ENCODE data around the gene GPR148.

GPR148 gene

DNA sequence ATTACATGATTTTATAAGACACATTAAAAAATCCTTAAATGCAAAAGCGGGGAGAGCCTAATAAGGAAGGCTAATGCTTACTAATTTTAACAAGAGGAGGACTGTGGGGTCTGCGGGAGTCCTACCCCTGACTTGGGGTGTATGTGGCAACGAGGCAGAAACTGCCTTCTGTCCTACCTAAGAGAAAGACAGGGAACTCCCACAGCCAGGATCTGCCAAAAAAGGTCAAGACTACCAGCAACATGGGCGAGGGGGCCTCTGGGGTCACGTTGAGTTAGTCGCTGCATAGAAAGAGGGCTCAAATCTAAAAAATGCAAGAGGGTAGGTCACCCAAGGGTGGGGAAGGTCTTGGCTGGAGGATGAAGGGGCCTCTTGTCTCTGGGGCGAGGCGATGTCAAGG lies 25.9 kb downstream of the GPR148 start:
- no peak for DNase-seq

DNA sequence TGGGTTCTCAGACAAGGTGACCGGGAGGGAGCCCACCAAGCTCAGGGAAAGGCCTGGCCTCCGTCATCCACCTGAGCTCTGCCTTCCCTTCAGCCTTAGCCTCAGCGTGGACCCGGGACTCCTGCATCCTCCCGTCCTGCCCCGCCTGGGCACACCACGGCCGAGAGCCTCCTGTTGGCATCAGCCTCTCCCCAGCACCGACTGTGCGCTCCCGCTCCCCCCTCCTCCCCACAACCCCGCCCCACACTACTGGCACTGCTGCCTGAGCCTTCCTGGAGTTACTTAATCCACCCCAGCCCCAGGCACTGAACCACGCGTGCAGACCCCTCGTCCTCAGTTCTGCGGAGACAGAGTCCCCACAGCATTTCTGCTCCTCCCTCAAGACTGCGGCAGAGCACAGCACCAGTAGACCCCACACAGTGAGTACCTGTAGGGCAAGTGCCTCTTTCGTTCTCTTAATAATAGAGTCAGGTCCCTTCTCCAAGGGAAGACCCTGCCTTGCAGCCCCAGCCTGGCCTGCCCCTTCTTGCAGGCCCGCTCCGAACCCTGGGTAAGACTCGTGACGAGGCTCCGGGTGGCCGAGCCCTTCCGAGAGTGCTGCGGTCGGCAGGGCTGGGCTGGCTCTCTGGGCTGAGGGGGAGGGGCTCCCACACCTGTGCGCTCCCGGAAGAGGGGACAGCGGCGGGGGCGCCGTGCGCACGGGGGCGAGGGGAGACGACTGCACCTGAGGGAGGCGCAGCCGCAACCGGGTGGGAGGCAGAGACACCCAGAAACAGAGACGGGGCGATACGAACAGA lies 26.6 kb downstream of the GPR148 start, which contains the start of gene AMER3:
Gene AMER3 (plus strand): TSS at position 285 of the 797 bp plus-strand sequence. CDS start 6,533 bp downstream, outside the sequence.
- peak; percentile 50 for DNase-seq

DNA sequence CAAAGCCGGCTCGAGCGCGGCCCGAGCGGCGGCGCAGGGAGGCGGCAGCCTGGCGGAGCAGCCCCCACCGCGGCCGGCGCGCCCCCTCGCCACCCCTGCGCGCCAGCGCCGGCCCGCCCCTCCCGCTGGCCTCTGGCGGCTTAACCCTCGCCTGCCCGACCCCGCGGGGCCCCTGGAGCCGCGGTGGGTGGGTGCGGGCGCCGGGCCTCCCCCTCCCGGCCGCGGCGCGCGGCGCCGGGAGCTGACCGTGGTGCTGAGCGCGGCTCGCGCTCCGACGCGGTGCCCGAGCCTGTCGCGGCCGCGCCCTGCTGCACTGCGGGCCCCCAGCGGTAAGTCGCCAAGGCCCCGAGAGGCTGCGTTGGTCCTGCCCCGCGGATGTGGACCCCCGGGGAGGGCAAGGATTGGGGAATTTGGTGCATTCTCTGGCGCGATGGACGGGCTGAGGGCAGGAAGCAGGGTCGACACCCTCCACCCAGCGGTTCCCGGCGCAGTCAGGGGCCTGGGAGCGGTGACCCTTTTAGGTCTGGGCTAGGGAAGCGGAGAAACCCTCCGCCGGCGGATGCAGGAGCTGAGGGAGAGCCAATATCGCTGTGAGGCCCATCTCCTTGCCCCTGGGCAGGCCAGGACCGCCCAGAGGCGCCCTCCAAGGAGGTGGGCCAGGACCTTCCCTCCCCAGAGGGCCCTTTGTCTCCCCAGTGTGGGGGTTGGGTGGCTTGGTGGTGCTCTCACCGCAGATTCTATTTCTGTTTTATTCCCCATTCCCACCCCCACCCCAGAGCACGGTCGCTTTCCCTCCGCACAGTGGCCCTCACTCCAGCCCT lies 27.4 kb downstream of the GPR148 start:
- peak; percentile 44 for DNase-seq

DNA sequence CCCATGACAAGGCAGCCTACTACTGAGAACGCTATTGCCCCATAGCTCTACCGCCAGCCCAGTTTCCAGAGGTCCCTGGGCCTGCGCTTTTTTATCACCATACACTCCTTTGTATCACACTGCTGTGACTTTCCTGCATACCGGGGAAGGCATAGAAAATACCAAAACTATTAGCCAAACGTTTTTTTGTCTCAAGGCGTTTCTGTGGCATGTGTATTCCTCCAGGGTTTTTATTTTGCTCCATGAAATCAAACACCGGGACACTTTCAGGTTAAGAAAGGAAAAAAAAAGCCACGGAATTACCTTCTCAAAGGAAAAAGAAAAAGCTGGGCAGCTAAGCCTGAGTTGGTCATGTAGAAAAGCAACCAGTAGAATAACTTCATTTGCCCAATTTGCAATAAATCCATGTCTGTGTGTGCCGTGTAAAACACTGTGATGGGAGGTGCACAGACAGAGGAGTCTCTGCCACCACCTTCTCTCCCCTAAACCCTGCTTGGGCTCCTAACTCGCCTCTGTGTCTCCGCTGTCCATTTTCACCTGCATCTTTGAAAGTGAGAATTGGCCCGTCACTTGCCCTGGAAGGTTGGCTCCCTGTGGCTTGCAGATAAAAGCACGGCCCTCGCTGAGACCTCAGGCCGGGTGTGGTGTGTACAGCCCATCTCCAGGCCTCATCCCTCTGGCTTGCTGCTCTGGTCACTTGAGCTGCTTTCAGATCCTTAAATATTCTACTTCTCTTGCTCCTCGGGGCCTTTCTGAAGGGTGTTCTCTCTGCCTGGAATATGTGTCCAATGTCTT lies 28.2 kb downstream of the GPR148 start:
- DNase-seq, result no peak

DNA sequence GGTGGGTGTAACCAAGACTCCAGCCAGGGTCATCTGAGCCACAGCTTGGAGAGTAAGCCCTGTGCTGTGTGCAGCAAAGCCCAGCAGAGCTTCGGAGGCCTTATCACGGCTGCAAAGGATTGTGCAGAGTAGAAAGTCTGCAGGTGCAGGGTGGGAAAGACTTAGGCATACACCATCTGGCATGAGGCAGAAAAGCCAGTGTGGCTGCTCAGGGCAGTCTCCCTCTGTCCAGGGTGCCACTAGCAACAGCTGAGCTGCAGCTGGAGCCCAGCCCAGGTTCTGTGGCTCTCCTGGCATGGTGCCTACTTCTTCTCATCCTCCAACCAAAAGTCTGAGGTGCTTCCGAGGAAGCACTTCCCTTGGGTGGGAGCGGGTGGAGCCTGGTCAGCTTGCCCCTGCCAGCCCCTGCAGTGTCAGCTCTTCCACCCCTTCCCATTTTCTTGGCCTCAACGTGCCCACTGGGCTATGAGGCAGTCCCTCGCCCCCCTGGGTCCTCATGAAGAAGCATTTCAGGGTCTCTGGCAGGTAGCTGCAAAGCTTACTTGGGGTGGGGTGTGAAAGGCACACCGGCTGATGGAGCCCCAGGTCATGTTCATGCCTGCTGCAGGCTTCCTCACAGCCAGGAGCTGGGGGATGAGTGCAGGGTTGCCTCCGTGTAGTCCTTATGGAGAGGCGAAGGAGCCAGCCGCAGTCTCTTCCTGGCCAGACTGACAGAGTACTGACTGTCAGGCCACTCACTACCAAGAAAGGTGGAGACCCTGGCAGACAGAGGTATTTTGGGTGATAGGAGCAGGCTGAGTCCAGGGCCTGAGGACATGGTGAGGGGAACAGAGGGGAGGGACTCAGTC lies 31.3 kb downstream of the GPR148 start:
- DNase-seq, result peak; percentile 61

DNA sequence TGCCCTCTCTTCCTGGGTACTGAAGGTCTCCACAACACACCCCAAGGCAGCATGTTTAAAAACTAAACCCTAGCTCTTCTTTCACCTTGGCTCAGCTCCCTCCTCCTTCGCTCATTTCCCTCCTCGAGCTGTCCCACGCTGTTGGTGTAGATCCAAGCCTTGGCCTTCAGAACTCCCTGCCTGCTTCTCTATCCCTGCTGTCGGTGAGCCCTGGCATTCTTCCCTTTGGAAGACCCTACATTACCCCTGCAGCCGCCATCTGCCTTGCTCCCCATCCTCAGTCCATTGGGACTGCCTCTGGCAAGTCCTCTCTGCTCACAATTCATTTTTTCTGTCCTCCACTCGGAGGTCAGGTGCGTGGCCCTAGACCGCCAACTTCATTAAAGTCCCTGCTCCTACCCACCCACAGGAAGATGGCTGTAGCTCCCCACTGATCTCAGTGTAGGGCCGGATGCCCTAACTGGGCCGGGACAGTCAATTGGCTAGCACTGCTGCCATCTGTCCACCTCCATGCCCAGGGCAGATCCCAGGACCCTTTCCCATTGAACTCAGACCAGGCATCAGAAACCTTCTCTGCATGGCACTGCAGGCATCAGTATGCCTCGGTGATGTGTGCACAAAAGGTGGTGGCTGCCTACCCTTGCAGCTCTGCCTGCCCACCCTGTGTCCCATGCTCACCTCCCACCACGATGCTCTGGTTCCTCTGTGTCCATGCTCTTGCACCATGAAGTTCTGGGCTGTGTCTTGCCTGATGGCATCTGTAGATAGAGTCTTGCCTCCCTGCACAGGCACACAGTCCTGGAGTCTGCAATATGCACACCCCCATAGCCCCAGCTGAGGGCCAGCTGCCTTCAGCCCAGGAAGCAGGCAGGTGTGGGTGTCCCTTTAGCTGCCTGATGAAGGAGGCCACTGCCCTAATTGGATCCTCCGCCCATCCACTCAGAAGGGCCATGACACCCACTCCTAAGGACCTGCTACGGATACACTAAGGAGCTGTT lies 32.2 kb downstream of the GPR148 start:
- no peak for DNase-seq

DNA sequence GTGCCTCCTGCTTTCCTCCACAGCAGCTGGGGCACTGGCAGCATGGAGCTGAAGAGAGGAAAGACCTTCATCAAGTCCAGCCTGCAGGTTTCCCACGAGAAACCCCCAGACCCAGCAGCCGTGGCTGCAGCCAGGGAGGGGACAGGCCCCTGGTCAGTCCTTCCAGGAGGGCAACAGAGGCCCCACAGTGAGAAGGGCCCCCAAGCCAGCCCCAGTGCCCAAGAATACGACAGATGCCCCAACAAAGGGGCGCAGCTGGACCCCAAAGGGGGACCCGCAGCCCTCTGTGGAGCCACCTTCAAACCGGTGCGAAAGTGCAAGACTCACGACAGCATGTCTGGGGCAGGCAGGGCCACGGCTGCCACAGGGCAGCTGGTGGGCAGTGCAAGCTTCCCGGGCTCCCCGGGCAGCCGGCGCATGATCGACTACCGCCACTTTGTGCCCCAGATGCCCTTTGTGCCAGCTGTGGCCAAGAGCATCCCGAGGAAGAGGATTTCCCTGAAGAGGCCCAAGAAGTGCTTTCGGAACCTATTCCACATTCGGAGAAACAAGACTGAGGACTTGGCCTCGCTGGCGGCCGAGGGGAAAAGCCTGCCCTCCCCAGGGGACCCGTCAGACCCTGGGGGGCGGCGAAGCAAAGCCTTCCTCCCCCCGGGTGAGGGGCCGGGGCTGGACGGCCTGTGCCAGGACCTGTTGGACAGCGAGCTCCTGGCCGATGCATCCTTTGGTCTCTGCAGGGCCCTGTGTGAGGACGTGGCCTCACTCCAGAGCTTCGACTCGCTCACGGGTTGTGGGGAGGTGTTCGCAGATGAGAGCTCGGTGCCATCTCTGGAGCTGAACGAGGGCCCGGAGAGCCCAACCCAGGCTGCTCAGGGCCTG lies 33.4 kb downstream of the GPR148 start:
- DNase-seq, result no peak

DNA sequence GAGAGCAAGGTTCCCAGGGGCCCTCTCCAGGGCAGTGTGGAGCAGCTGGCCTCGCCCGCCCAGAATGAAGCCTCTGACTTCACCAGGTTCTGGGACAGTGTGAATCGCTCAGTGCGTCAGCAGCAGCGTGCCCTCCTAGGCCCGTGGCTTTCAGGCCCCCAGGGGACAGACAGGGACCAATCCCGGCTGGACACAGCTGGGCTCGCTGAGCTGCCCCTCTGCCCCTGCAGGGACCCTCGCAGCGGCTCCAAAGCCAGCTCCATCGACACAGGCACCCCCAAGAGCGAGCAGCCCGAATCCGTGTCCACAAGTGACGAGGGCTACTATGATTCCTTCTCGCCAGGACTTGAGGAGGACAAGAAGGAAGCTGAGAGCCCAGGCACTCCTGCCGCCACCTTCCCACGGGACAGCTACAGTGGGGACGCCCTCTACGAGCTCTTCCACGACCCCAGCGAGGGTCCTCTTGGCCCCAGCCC lies 34.1 kb downstream of the GPR148 start:
- no peak for DNase-seq

DNA sequence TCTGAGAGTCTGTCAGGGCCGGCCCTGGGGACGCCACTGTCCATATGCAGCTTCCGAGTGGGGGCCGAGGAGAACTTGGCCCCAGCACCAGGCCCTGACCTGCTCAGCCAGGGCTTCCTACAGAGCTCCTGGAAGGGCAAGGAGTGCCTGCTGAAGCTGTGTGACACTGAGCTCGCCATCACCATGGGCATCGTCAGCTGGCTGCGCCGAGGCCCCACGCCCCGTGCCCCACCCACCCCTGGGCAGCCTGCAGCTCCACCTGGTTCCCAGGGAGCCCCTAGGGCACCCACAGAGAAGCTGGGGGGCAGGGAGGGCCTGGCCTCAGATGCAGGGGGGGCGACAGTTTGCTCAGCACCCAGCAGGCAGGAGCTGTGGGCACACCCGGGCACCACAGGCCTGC lies 34.5 kb downstream of the GPR148 start:
- no peak for DNase-seq

DNA sequence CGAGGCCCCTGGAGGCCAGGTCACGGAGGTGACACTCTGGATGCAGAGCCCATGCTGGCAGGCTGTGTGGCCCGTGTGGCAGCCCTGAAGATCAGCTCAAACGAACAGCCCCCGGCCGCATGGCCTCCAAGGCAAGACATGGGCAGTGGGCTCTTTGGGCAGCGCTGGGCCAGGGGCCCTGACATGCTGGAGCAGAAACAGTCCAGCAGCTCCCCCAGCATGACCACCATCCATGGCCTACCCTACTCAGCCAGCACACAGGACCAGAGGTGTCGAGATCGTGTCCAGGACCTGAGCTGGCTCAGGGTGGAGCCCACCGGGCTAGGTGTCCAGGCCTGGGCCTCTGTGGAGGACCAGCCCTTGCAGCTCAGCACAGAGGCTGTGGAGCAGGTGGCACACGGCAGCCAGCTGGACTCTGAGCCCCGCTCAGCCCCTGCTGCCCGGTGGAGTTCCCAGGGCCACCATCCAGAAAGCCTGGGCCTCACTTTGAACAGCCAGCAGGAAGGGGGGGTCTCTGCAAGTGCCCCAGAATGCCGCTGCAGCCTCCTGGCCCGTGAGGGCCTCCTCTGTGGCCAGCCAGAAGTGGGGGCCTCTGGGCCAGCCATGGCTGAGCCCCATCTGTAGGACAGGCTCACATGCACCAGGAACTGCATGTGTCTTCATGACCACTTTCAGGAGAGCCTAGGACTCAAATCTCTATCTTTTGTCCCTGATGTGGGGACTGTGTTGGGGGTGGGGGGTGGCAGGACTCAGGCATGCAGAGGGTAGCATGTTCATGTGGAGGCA lies 35.4 kb downstream of the GPR148 start:
- DNase-seq, result no peak

DNA sequence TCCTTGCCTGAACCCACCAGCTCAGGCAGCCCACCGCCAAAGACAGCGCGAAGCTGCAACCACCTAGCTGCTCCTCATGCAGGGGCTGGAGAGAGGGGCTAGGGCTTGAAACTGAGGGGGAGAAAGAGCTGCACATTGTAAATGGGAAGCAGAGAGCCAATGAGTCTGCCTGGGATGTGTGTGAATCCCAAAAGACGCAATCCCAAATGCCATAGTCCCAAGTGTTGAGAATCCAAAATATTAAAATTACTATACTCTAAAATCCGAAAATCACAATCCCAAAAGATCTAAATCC lies 35.9 kb downstream of the GPR148 start:
- no peak for DNase-seq

DNA sequence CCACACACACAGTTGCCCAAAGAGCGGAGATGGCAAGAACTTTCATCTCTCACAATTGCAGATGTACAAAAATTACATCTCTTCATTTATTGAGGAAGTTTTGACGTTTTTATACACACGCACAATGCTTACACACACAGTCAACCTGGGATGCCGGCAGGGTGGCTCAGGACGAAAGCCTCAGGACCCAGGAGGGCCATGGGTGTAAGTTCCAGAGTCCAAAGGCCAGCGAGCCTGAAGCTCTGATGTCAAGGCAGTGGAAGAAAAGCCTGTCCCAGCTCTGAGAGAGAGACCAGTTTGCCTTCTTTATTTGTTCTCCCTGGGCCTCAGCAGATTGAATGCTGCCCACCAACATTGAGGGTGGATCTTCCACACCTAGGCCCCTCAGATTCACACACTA lies 36.6 kb downstream of the GPR148 start:
- DNase-seq, result no peak

DNA sequence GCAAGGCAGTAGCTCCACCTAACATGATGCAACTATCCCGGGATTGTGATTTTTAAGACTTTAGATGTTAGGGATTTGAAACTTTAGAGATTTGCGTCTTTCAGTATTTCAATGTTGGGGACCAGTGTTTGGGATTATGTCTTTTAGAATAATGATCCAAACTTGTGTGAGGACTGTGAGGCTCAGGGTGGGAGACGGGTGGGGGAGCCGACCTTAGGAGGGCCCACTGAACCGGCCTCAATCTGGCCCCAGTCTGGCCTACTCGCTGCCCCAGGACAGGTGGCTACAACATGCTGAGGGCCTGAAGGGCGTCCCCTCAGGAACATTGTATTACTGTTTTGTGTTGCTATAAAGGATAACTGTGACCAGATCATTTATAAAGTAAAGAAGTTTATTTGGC lies 37.2 kb downstream of the GPR148 start:
- DNase-seq, result no peak

DNA sequence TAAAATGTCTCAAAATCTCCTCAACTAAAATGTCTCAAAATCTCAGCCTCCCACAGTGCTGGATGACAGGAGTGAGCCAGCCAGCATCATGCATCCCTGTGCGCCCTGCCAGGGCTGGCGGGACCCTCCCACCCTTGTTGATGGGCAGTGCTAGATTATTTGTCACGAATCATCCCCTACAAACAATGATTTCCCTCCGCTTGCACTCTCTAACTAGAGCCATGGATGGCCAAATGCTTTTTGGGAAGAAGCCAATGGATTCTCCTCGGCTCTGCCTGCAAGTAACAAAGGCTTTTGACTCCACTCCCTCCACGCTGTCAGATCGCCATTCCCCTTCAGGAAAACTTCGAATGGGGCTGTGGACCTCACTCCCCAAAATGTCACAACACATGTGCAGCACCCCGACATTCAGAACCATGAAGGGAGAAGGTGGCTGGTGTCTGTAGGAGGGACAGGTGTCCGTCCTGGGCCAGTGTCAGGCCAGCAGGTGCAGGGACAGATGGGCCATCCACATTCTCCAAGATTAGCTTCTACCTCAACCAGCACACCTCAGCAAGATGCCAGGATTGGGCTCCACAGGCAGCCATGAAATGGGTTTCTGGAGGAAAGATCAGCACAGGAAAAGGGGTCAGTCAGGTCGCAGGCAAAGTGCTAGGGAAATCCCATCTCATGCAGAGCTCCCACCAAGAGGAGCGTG lies 38.0 kb downstream of the GPR148 start:
- no peak for DNase-seq

DNA sequence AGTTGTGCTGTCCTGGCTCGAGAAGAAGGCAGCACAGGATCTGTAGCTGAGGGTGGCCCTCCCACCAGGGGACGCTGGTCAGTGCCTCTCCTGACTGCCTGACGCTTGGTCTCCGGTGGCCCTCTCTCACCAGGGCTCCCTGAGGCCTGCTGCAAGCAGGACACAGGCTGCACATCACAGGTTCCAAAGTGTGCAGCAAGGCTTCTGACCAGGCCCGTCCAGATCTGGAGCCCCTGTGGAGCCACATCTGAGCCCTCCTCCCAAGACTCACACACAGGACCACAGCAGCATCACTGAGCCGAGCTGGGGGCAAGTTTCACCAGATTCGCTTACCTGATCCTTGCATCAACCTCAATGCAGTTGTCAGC lies 38.5 kb downstream of the GPR148 start:
- DNase-seq, result no peak

DNA sequence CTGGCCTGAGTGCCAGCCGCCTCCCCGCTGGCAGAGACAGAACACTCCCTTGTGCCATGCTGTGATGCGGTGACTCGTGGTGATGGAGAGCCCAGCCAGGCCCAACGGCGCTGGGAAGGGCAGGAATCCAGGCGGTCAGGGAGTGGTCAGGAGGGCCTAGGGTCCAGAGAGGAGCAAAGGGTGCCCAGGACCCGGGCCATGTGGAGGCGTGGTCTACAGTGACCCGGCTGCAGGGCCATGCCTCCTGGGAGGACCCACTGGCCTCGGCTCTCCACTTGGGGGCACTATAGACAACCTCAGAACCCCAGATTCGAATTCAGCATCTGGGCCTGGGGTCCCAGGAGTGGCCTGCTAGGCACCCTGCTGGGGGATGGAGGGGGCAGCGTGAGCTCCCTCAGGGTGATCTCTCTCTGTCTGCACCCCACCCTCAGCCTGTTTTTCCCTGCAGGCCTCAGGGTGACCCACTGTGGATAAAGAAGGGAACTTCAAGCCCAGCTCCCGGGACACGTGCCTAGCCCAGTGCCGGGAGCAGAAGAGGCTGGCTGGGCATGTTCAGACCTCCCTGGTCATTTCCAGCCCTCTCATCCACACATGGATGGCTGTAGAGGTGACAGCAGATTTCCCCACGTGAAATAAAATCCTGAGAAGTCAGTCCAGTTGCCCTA lies 39.5 kb downstream of the GPR148 start:
- DNase-seq, result no peak

DNA sequence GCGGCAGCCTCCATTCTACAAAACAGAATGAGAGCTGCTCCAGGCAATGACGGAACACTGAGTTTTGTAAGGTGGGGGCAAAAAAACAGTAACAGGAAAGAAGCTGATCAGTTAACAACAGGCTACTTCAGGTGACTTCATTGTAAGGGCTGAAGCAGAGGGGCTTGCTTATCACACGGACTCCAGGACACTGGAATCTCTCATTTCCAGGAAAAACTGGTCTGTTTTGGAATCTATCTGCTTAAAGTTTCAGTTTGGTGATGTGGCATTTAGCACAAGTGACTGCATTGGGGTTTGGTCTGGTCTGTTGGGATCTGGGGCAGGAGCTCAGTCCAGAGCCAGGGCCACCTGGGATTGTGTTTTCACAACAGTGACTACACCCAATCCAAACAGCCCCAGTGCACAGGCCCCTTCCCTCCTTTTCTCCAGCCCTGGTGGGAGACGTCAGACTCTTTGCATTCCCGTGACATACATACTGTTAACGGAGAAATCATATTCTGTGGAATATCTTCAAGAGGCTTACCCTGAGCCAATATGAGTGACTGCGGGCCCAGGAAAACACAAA lies 40.6 kb downstream of the GPR148 start:
- DNase-seq, result no peak

DNA sequence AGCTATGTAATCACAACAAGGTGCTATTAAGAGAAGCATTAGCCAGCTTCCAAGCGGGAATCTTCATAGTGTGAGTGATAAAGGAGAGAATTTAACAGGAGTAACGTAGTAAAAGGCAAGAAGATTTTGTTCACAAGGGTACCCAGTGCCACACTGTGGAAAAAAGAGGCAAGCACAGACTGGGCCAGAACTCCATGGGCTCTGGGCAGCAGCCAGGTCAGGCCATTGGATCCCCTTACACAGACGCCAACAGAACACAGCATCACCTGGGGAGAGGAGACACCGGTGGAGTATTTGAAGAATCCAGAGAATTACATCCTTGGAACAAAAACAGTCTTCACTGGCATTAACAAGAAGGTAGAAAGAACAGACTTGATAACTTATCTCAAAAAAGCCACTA lies 47.7 kb downstream of the GPR148 start:
- no peak for DNase-seq
